Mesothelial cell of epicardium (in vitro differentiated cells): ENCODE data around the gene ADORA2A. TPM values are rescaled to one million over a fixed set of nuclear protein-coding genes. Genes with fewer than 3 reads are reported as not detected.

Experiments used
- DNase-seq, 2 experiments: peaks; one replicate each; pipeline ENCODE4 v3.0.0; 2021; ENCODE audit warnings: low spot score in 2 of 2; ENCODE audit not compliant: unreplicated experiment in 2 of 2
- H3K27ac Mint-ChIP-seq: 2 replicates; pipeline ENCODE4 v1.8.0; 2021; ENCODE audit warnings: mixed read lengths
- H3K27me3 Mint-ChIP-seq: 2 replicates; pipeline ENCODE4 v1.8.0; 2021; ENCODE audit warnings: low read depth, mixed read lengths
- H3K36me3 Mint-ChIP-seq: 2 replicates; pipeline ENCODE4 v1.8.0; 2021; ENCODE audit warnings: mixed read lengths
- H3K4me1 Mint-ChIP-seq: 2 replicates; pipeline ENCODE4 v1.8.0; 2021; ENCODE audit warnings: mixed read lengths
- H3K4me3 Mint-ChIP-seq: 2 replicates; pipeline ENCODE4 v1.8.0; 2021; ENCODE audit warnings: mild to moderate bottlenecking, moderate library complexity, mixed read lengths
- H3K9me3 Mint-ChIP-seq: 2 replicates; pipeline ENCODE4 v1.8.0; 2021; ENCODE audit warnings: mixed read lengths
- total RNA-seq: library from RNA; stranded (reverse); gene quantifications from 3 replicates; pipeline ENCODE4 v1.2.1, GENCODE V29; 2021
- TF ChIP-seq, protein P1 (sequence below): fragments of 200-600 bp; sonication (generic); IDR thresholded peaks from one replicate; pipeline ENCODE4 v1.5.0; 2021; ENCODE audit warnings: antibody characterized with exemption; ENCODE audit not compliant: unreplicated experiment

Gene ADORA2A
- total RNA-seq, 1 donor from 2014 or later = 10.8 TPM

DNA sequence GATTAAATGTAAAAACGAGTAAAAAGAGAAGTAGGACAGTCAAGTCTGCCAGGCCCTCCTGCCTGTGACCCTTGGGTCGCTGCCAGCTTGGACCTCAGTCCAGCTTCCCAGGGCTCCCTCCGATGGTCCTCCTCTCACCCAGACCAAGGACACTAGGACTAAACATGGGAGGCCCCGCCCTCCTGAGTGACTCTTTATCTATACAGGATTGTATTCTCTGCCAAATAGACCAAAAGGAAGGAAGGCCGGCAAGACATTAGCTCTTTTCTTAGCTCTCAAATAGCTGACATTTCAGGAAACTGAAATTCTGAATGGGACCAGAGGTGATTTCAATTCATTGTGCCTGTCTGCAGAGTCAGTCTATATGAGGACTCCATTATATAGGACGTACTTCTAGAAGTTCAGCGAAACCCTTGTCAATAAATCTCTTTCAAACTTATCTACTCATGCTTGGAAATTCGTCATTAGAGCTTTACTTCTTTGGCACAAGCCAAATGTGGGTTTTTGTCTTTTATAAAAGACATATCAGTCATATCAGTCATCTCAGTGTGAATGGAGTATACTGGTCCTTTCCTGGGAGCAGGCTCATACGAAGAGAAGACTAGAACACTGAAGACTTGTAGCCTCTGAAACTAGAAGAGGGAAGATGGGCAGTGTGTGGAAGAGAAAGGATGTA is 28.5 kb downstream of the ADORA2A start:
- H3K9me3 Mint-ChIP-seq = peaks cover 4% of the 10 kb centered on the region
- no peaks in the 10 kb centered on the region for H3K27me3 Mint-ChIP-seq
- TF ChIP-seq, protein P1, sequence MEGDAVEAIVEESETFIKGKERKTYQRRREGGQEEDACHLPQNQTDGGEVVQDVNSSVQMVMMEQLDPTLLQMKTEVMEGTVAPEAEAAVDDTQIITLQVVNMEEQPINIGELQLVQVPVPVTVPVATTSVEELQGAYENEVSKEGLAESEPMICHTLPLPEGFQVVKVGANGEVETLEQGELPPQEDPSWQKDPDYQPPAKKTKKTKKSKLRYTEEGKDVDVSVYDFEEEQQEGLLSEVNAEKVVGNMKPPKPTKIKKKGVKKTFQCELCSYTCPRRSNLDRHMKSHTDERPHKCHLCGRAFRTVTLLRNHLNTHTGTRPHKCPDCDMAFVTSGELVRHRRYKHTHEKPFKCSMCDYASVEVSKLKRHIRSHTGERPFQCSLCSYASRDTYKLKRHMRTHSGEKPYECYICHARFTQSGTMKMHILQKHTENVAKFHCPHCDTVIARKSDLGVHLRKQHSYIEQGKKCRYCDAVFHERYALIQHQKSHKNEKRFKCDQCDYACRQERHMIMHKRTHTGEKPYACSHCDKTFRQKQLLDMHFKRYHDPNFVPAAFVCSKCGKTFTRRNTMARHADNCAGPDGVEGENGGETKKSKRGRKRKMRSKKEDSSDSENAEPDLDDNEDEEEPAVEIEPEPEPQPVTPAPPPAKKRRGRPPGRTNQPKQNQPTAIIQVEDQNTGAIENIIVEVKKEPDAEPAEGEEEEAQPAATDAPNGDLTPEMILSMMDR = no peak
- H3K36me3 Mint-ChIP-seq = peaks cover 2% of the 10 kb centered on the region
- peak overlapping the region; percentile 72 for H3K27ac Mint-ChIP-seq
- no peak for DNase-seq
- peaks cover 21% of the 10 kb centered on the region for H3K4me1 Mint-ChIP-seq
- H3K4me3 Mint-ChIP-seq = no peak overlapping the region

DNA sequence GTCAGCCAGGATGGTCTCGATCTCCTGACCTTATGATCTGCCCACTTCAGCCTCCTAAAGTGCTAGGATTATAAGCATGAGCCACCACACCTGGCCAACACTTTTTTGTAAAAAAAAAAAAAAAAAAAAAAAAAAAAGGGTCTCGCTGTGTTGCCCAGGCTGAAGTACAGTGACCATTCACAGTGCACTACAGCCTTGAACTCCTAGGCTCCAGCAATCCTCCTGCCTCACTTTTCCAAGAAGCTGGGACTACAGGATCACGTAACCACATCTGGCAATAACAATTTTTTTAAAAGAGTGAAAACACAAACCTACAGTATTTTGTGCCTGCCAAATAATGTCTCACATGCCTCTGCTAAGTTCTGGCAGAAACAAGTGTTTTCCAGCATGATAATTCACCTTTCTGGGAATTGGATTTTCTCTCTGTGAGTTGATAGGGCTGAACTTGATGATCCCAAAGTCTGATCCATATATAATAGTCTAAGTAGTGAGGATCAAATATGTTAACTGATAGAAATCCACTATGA is 30.6 kb downstream of the ADORA2A start:
- no peak overlapping the region for H3K4me3 Mint-ChIP-seq
- no peak for DNase-seq
- peaks cover 4% of the 10 kb centered on the region for H3K9me3 Mint-ChIP-seq
- no peak overlapping the region for H3K27ac Mint-ChIP-seq
- no peaks in the 10 kb centered on the region for H3K36me3 Mint-ChIP-seq
- TF ChIP-seq, protein P1 = no peak
- no peaks in the 10 kb centered on the region for H3K27me3 Mint-ChIP-seq
- H3K4me1 Mint-ChIP-seq = peaks cover 22% of the 10 kb centered on the region

DNA sequence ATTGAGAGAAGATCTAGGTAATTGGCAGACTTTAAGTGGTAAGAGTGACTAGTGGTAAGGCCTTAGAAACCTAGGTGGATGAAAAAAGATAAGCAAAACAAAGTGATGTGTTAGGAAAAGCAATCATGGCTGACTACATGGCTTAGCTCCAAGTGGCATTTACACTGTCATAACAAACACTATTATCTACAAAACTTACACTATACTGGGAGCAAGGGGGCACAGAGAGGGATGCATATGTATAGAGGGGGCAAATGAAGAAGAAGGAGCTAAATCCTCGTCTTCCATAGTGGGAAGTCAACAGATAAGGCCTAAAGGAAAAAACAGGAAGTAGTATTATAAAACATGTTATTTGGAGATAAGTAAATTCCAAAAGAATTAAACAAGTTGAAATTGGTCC is 32.5 kb downstream of the ADORA2A start:
- DNase-seq = no peak
- H3K27ac Mint-ChIP-seq = no peak overlapping the region
- peaks cover 7% of the 10 kb centered on the region for H3K9me3 Mint-ChIP-seq
- no peaks in the 10 kb centered on the region for H3K36me3 Mint-ChIP-seq
- H3K27me3 Mint-ChIP-seq = no peaks in the 10 kb centered on the region
- H3K4me1 Mint-ChIP-seq = peaks cover 25% of the 10 kb centered on the region
- no peak overlapping the region for H3K4me3 Mint-ChIP-seq
- TF ChIP-seq, protein P1 = no peak

- H3K36me3 Mint-ChIP-seq = no peaks in the 10 kb centered on the region
- DNase-seq = no peak
- no peak overlapping the region for H3K4me3 Mint-ChIP-seq
- TF ChIP-seq, protein P1 = no peak
- H3K27me3 Mint-ChIP-seq = no peaks in the 10 kb centered on the region
- peak overlapping the region; percentile 17 for H3K27ac Mint-ChIP-seq
- peaks cover 27% of the 10 kb centered on the region for H3K4me1 Mint-ChIP-seq
- peaks cover 7% of the 10 kb centered on the region for H3K9me3 Mint-ChIP-seq
These were observed 33.2 kb downstream of the ADORA2A start for GRCh38 chr22:24460418-24461089.

DNA sequence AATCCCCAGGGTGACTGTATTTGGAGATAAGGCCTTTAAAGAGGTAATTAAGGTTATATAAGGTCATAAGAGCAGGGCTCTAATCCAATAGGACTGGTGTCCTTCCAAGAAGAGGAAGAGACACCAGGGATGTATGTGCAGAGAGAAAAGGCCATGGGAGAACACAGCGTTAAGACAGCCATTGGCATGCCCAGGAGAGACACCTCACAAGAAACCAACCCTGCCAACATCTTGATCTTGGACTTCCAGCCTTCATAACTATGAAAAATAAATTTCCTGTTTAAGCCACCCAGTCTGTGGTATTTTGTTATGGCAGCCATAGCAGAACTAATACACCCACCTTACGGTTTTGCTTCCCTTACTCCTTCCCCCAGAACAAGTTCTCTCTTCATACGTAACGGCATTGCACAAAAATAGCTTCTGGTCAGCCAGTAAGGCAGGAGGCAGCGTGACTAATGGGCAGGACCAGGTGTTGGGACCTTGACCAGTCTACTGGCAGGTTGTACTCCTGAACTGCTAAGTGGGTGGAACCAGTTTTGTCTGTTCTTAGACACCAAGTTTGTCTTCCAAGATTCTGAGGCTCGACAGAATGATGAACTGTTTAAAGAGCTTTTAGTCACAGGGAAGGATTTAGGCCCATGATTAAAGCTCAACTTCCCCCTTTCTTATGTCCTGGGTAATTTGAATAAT is 35.8 kb downstream of the ADORA2A start:
- peaks cover 42% of the 10 kb centered on the region for H3K4me1 Mint-ChIP-seq
- DNase-seq = no peak
- no peak overlapping the region for H3K27ac Mint-ChIP-seq
- no peak overlapping the region for H3K4me3 Mint-ChIP-seq
- no peaks in the 10 kb centered on the region for H3K36me3 Mint-ChIP-seq
- H3K9me3 Mint-ChIP-seq = peaks cover 7% of the 10 kb centered on the region
- TF ChIP-seq, protein P1 = no peak
- no peaks in the 10 kb centered on the region for H3K27me3 Mint-ChIP-seq
